ENCODE measurements around the gene GLT1D1.

DNA sequence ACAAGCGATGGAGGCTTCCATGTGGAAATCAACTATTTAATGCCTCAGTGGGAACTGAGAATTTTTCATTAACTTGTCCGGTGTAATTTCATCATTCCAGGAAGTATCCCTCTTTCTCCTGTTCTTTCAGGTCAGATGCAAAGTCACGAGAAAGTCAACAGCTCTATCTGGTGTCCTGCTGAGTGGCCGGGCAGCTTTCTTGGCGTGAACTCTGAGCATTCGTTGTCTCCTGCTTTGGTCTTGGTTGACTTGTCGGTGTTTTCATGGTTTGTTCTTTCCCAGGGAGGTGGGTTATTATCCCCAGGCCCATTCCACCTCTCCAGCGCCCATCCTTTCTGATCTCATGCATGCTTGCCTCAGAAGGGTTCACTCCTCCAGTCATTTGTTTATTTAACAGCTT lies 149.1 kb downstream of the GLT1D1 start:
- no peak for TF ChIP-seq TAF1 (IDR thresholded peaks at IDR 0.05; ENCODE audit: borderline replicate concordance, insufficient read depth, low read length)
- no peak for TF ChIP-seq POLR2AphosphoS5 (IDR thresholded peaks at IDR 0.05; ENCODE audit: low read depth, low read length)
- TF ChIP-seq, protein P1, sequence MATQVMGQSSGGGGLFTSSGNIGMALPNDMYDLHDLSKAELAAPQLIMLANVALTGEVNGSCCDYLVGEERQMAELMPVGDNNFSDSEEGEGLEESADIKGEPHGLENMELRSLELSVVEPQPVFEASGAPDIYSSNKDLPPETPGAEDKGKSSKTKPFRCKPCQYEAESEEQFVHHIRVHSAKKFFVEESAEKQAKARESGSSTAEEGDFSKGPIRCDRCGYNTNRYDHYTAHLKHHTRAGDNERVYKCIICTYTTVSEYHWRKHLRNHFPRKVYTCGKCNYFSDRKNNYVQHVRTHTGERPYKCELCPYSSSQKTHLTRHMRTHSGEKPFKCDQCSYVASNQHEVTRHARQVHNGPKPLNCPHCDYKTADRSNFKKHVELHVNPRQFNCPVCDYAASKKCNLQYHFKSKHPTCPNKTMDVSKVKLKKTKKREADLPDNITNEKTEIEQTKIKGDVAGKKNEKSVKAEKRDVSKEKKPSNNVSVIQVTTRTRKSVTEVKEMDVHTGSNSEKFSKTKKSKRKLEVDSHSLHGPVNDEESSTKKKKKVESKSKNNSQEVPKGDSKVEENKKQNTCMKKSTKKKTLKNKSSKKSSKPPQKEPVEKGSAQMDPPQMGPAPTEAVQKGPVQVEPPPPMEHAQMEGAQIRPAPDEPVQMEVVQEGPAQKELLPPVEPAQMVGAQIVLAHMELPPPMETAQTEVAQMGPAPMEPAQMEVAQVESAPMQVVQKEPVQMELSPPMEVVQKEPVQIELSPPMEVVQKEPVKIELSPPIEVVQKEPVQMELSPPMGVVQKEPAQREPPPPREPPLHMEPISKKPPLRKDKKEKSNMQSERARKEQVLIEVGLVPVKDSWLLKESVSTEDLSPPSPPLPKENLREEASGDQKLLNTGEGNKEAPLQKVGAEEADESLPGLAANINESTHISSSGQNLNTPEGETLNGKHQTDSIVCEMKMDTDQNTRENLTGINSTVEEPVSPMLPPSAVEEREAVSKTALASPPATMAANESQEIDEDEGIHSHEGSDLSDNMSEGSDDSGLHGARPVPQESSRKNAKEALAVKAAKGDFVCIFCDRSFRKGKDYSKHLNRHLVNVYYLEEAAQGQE (IDR thresholded peaks at IDR 0.05; ENCODE audit: insufficient read depth in 1 of 2, low read depth in 2 of 2, low read length in 2 of 2), result no peak

All from PFSK-1 (cell line).